Peyer's patch (tissue), 4 donors: Measurements from ENCODE around the gene HHATL.

Experiments
- POLR2A ChIP-seq, 2 donors: fragments of 450-650 bp; IDR thresholded peaks; one replicate each; pipeline ENCODE4 v1.5.1; 2017; ENCODE audit warnings: antibody characterized with exemption in 2 of 2, mild to moderate bottlenecking in 2 of 2, moderate library complexity in 2 of 2
- TF ChIP-seq, protein P1 (sequence below), 6 experiments: fragments of 450-650 bp in 4 of 6; fragments of 200-600 bp in 2 of 6; sonication (generic) in 1 of 6; IDR thresholded peaks; one replicate each; pipeline ENCODE4 v1.5.1; 2017 to 2019; ENCODE audit warnings: antibody characterized with exemption in 6 of 6, mild to moderate bottlenecking in 3 of 6, moderate library complexity in 1 of 6

DNA sequence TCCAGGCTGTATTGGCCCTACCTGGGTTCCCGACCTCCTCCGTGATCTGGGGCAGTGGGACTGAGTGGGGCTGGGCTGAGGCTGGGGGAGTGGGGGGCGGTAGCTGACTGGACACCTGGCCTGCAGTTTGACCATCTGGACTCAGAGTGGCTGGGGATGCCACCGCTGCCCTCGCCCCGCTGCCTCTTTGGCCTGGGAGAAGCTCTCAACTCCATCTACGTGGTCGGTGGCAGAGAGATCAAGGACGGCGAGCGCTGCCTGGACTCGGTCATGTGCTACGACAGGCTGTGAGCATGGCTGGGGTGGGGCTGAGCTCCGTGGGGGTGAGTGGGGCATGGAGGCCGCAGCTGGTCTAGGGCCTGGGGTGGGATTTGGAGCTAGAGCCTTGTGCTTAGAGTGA lies 14.6 kb downstream of the HHATL start:
- TF ChIP-seq, protein P1, sequence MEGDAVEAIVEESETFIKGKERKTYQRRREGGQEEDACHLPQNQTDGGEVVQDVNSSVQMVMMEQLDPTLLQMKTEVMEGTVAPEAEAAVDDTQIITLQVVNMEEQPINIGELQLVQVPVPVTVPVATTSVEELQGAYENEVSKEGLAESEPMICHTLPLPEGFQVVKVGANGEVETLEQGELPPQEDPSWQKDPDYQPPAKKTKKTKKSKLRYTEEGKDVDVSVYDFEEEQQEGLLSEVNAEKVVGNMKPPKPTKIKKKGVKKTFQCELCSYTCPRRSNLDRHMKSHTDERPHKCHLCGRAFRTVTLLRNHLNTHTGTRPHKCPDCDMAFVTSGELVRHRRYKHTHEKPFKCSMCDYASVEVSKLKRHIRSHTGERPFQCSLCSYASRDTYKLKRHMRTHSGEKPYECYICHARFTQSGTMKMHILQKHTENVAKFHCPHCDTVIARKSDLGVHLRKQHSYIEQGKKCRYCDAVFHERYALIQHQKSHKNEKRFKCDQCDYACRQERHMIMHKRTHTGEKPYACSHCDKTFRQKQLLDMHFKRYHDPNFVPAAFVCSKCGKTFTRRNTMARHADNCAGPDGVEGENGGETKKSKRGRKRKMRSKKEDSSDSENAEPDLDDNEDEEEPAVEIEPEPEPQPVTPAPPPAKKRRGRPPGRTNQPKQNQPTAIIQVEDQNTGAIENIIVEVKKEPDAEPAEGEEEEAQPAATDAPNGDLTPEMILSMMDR (IDR thresholded peaks at IDR 0.05), result no peak
- no peak for TF ChIP-seq POLR2A (IDR thresholded peaks at IDR 0.05)
